ENCODE results near the gene IGHMBP2. TPM values are rescaled to one million over a fixed set of nuclear protein-coding genes. Genes with fewer than 3 reads are reported as not detected.

The IGHMBP2 gene
- total RNA-seq, 1 donor from 2014 or later: 27.2 TPM

DNA sequence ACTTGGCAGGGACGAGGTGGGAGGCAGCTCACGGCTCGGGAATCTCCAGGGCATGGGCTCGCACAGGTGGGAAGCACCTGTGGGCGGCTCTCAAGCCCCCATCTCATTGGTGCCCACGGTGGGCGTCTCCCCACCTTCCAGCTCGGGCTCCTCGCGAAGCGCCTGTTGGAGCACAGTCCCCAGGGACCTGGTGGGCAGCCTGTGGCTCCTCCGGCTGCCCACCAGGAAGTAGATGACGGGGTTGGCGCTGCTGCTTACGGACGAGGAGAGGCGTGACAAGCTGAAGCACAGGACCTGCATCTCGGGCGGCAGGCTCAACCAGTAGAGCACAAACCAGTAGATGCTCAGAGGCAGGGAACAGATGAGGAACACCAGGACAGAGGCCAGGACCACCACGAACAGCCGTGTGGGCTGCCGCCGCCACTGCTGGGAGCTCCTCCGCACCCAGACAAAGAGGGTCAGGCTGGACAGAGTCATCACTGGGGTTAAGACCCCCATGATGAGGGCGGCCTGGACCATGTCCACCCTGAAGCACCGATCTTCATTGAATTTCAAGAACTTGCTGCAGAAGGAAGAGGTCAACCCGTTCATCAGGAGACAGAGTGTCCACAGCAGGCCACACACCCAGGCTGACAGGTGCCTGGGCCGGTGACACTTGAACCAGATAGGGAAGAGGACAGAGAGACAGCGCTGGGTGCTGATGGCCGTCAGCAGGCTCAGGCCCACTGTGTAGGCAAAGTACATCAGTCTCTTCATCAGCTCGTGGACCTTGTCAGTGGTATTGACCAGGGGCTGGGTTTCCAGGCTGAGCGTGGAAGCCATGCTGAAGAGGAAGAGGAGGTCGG, 76.5 kb downstream of the IGHMBP2 start:
- intact Hi-C loops (cut with micrococcal nuclease): no loop called here

DNA sequence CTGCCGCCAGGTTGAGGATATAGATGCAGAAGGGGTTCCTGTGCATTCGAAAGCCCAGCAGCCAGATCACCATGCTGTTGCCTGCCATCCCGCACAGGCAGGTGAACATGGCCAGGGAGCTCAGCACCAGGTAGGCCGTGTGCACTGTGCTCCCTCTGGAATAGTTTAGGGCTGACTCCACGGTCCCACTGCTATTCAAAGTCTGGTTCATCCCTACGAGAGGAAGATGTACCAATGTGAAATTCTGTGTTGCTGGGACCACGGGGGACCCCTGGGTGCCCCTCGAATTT, 77.0 kb downstream of the IGHMBP2 start, which contains the start of gene MRGPRD:
Gene MRGPRD (minus strand): TSS at position 211 of the 290 bp plus-strand sequence. CDS start 0 bp downstream, at position 211.
- intact Hi-C loops (cut with micrococcal nuclease): no loop called here

DNA sequence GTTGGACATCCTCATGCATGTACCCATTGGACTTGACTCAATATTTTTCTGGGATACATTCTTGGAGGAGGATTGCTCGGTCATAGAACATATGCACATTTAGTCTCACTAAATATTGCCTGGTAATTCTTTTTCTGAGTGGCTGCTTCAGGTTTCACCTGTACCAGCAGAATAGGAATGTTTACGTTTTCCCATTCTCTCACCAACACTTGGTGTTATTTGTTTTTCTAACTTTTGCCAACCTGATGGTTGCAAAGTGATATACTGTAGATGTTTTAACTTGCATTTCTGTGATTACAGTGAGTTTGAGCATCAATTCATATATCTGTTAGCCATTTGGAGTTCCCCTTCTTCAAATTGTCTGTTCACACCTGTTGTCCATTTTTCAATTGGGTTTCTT, 78.4 kb downstream of the IGHMBP2 start:
- intact Hi-C loops (cut with micrococcal nuclease): no loop called here

DNA sequence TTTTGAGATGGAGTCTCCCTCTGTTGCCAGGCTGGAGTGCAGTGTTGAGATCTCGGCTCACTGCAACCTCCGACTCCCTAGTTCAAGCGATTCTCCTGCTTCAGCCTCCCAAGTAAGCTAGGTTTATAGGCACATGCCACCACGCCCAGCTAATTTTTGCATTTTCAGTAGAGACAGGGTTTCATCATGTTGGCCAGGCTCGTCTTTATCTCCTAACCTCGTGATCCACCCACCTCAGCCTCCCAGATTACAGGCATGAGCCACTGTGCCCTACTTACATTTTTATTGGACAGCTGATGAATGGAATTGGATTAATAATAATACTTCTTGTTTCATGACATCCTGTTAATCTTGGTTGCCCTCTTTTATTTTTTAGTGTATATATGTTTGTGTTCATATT, 80.1 kb downstream of the IGHMBP2 start:
- intact Hi-C loops (cut with micrococcal nuclease): no loop called here

DNA sequence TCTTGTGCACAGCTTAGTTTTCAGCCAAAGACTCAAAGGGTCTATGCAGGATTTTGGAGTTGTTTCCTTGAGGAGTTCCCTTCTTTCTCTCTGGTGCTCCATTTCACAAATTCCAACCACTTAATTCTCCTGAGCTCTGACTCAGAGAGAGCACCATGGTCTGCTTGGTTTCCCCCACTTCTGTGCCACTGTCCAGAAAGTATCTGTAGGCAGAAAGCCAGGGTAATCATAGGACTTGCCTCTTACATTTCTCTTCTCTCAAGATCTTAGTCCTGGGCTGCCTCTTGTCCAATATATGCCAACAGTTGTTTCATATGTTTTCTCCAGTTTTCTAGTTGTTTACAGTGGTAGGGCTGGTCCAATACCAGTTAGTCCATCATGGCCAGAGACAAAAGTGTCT, 83.5 kb downstream of the IGHMBP2 start:
- intact Hi-C loops (cut with micrococcal nuclease): no loop called here

GRCh38 chr11:68988491-68988890, 84.8 kb downstream of the IGHMBP2 start:
- intact Hi-C loops (cut with micrococcal nuclease): no loop called here

Other genes with a start within 250 kb of the IGHMBP2 start
- gene GAL, start 219.3 kb upstream of the IGHMBP2 start, total RNA-seq: not detected in 2 replicates
- gene TESMIN, start 152.4 kb upstream of the IGHMBP2 start, total RNA-seq: 7.6 and 11.0 TPM in 2 replicates
- gene CPT1A, start 62.0 kb upstream of the IGHMBP2 start, total RNA-seq: 56.1 and 57.4 TPM in 2 replicates
- gene MRPL21, start 59 bp upstream of the IGHMBP2 start, total RNA-seq: 67.7 and 69.1 TPM in 2 replicates
- gene MRGPRD, start 77.1 kb downstream of the IGHMBP2 start, total RNA-seq: not detected in 2 replicates
- not detected in 2 replicates for gene MRGPRF, start 109.4 kb downstream of the IGHMBP2 start, total RNA-seq
- gene TPCN2, start 145.0 kb downstream of the IGHMBP2 start, total RNA-seq: 22.1 and 23.3 TPM in 2 replicates